PC-9 (cell line): ENCODE data around the gene CXCL6. TPM values are rescaled to one million over a fixed set of nuclear protein-coding genes. Genes with fewer than 3 reads are reported as not detected.

Source experiments
- BruUV-seq: library from RNA; stranded (reverse); fragments of 400-500 nt; replicated peaks from 2 replicates; lab custom pipeline; 2021; lab: Mats Ljungman, UMichigan
- CTCF ChIA-PET: fragments of 300-600 bp; sonication (Branson Sonifier 250); formaldehyde crosslinking; loops from one replicate; lab custom pipeline; 2022; ENCODE audit warnings: antibody characterized with exemption; lab: Charles Lee
- POLR2A ChIA-PET: fragments of 300-600 bp; sonication (Branson Sonifier 250); formaldehyde crosslinking; loops from one replicate; lab custom pipeline; 2022; ENCODE audit warnings: antibody characterized with exemption; ENCODE audit not compliant: unreplicated experiment; lab: Charles Lee
- DNase-seq, 2 experiments: peaks; one replicate each; pipeline versions ENCODE4 v3.0.0 to v3.0.0-alpha.2; 2015 to 2022; ENCODE audit warnings: mixed read lengths in 1 of 2
- H2AFZ ChIP-seq: fragments of 200-600 bp; sonication (generic); 2 replicates; pipeline ENCODE4 v1.8.1; 2017; ENCODE audit warnings: antibody characterized with exemption
- H3F3A ChIP-seq: fragments of 200-600 bp; sonication (generic); 2 replicates; pipeline ENCODE4 v1.8.1; 2017; ENCODE audit warnings: antibody characterized with exemption, mild to moderate bottlenecking, low read depth; ENCODE audit not compliant: insufficient read depth
- H3K27ac ChIP-seq: fragments of 200-600 bp; sonication (generic); 2 replicates; pipeline ENCODE4 v1.6.1; 2016; ENCODE audit warnings: mixed run types
- H3K27me3 ChIP-seq: fragments of 200-600 bp; sonication (generic); 2 replicates; pipeline ENCODE4 v1.6.1; 2016; ENCODE audit warnings: low read depth, mixed run types; ENCODE audit not compliant: insufficient read depth
- H3K36me3 ChIP-seq: fragments of 200-600 bp; sonication (generic); 2 replicates; pipeline ENCODE4 v1.6.1; 2016; ENCODE audit warnings: low read depth, mixed run types
- H3K4me1 ChIP-seq: fragments of 200-600 bp; sonication (generic); replicated peaks from 2 replicates; pipeline ENCODE4 v1.6.1; 2016; ENCODE audit warnings: mixed run types; ENCODE audit not compliant: insufficient read depth
- H3K4me2 ChIP-seq: fragments of 200-600 bp; sonication (generic); 2 replicates; pipeline ENCODE4 v1.6.1; 2017; ENCODE audit warnings: mixed run types
- H3K4me3 ChIP-seq: fragments of 200-600 bp; sonication (generic); 2 replicates; pipeline ENCODE4 v1.6.1; 2016; ENCODE audit warnings: mixed run types
- H3K79me2 ChIP-seq: fragments of 200-600 bp; sonication (generic); 2 replicates; pipeline ENCODE4 v1.6.1; 2017; ENCODE audit warnings: low read depth, mixed run types
- H3K9me2 ChIP-seq: fragments of 200-600 bp; sonication (generic); 2 replicates; pipeline ENCODE4 v1.8.1; 2017; ENCODE audit warnings: mild to moderate bottlenecking; ENCODE audit not compliant: insufficient read depth
- H3K9me3 ChIP-seq: fragments of 200-600 bp; sonication (generic); 2 replicates; pipeline ENCODE4 v1.8.1; 2016; ENCODE audit warnings: low read depth; ENCODE audit not compliant: insufficient read depth
- H4K20me1 ChIP-seq: fragments of 200-600 bp; sonication (generic); 2 replicates; pipeline ENCODE4 v1.8.1; 2017; ENCODE audit not compliant: insufficient read depth
- EZH2 ChIP-seq: fragments of 200-600 bp; sonication (generic); IDR thresholded peaks from 2 replicates; pipeline ENCODE4 v1.8.0; 2017; ENCODE audit warnings: antibody characterized with exemption, low read depth
- intact Hi-C: fragments of 100-400 bp; cut with micrococcal nuclease; formaldehyde crosslinking; loops from one replicate; pipeline ENCODE4 v1.10.0; 2022; ENCODE audit not compliant: unreplicated experiment
- total RNA-seq: library from RNA; stranded (reverse); gene quantifications from 2 replicates; pipeline ENCODE4 v1.2.3, GENCODE V29; 2021
- TF ChIP-seq, protein P1 (sequence below): fragments of 200-600 bp; sonication (generic); conservative IDR thresholded peaks from 2 replicates; pipeline ENCODE4 v1.6.1; 2017; ENCODE audit warnings: mixed run types, antibody characterized with exemption, mild to moderate bottlenecking, moderate library complexity

Gene CXCL6
- total RNA-seq, 1 experiment from 2014 or later = not detected

- ChIA-PET POLR2A (no interaction called here), CTCF (no interaction called here)
- H3F3A ChIP-seq = no peaks in the 10 kb centered on the region
- no peaks in the 10 kb centered on the region for H3K9me2 ChIP-seq
- H3K79me2 ChIP-seq = no peaks in the 10 kb centered on the region
- H2AFZ ChIP-seq = no peak overlapping the region
- H3K27ac ChIP-seq = no peak overlapping the region
- H4K20me1 ChIP-seq = no peaks in the 10 kb centered on the region
- no peaks in the 10 kb centered on the region for H3K36me3 ChIP-seq
- H3K4me2 ChIP-seq = no peak overlapping the region
- no peaks in the 10 kb centered on the region for H3K4me1 ChIP-seq
- H3K9me3 ChIP-seq = no peaks in the 10 kb centered on the region; the same call in 1 of the 2 replicates
- H3K4me3 ChIP-seq = no peak overlapping the region
- TF ChIP-seq EZH2 = no peak
- TF ChIP-seq, protein P1, sequence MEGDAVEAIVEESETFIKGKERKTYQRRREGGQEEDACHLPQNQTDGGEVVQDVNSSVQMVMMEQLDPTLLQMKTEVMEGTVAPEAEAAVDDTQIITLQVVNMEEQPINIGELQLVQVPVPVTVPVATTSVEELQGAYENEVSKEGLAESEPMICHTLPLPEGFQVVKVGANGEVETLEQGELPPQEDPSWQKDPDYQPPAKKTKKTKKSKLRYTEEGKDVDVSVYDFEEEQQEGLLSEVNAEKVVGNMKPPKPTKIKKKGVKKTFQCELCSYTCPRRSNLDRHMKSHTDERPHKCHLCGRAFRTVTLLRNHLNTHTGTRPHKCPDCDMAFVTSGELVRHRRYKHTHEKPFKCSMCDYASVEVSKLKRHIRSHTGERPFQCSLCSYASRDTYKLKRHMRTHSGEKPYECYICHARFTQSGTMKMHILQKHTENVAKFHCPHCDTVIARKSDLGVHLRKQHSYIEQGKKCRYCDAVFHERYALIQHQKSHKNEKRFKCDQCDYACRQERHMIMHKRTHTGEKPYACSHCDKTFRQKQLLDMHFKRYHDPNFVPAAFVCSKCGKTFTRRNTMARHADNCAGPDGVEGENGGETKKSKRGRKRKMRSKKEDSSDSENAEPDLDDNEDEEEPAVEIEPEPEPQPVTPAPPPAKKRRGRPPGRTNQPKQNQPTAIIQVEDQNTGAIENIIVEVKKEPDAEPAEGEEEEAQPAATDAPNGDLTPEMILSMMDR = no peak
- BruUV-seq = no TSS peak
- no peaks in the 10 kb centered on the region for H3K27me3 ChIP-seq
- DNase-seq = no peak
- intact Hi-C loops = no loop called here
Measured at GRCh38 chr4:73875401-73875800, 38.9 kb downstream of the CXCL6 start.

DNA sequence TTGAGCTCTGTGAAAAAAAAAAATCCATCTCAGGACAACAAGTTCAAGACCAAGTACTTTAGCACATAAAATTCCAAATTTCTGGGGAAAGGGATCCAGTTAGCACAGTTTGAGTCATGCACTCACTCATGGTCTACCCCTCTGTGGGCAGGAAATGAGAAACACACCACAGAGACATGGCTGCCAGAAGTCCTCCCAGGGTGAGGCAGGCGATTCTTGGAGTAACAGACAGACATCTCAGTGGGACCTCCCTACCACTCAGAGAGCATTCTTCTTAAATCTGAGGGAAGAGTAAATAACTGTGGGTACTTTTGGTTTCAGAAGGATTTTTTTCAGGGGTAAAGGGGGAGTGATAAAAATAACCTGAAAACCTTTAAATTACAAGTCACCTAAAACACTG is 46.8 kb downstream of the CXCL6 start:
- Histone ChIP-seq H3F3A (no peaks in the 10 kb centered on the region), H2AFZ (no peak overlapping the region), H3K9me3 (no peaks in the 10 kb centered on the region), H3K36me3 (no peaks in the 10 kb centered on the region), H3K27me3 (no peaks in the 10 kb centered on the region), H3K27ac (no peak overlapping the region), H3K9me2 (no peaks in the 10 kb centered on the region), H3K4me1 (no peaks in the 10 kb centered on the region), H3K79me2 (no peaks in the 10 kb centered on the region), H4K20me1 (no peaks in the 10 kb centered on the region), H3K4me2 (no peak overlapping the region), H3K4me3 (no peak overlapping the region)
- BruUV-seq = no TSS peak
- intact Hi-C loops = no loop called here
- ChIA-PET POLR2A (no interaction called here), CTCF (no interaction called here)
- DNase-seq = no peak
- TF ChIP-seq, protein P1 = no peak
- TF ChIP-seq EZH2 = no peak

DNA sequence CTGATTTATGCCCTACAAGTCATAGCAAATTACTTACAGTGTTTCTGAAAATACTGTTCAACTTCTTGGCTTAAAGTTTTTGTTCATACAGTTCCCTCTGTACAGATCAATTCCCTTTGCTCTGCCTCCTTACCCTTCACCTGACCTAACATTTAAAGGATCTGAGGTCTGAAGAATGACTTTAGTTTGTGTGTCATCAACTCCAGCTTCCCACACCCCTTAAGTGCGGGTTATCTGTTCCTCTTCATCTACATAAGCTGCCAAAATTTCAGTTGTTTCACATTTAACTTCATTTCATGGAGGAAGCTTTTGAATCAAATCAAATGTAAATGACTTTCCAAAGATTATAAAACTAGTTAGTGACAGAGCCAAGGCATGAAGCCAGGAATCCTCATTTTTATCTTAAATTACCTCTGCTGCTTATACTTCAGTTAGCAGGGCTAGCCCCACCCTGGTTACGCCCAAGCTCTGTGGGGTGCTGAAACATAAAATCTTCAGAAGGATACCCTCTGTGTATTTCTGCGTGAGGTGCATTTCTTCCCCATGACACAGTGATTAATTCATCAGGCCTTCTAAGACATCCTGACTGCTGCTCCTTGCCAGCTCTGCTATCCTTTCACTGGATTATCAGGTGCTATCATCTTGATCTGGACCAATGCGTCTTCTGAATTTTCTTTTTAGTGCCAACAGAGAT is 49.2 kb downstream of the CXCL6 start:
- no peak for TF ChIP-seq EZH2
- TF ChIP-seq, protein P1 = no peak
- DNase-seq = no peak
- Histone ChIP-seq H2AFZ (no peak overlapping the region), H3K4me1 (no peaks in the 10 kb centered on the region), H3K4me3 (no peak overlapping the region), H3K27ac (no peak overlapping the region), H3K79me2 (no peaks in the 10 kb centered on the region), H3K9me3 (no peaks in the 10 kb centered on the region), H3K27me3 (no peaks in the 10 kb centered on the region), H4K20me1 (no peaks in the 10 kb centered on the region), H3F3A (no peaks in the 10 kb centered on the region), H3K9me2 (no peaks in the 10 kb centered on the region), H3K4me2 (no peak overlapping the region), H3K36me3 (no peaks in the 10 kb centered on the region)
- ChIA-PET CTCF (no interaction called here), POLR2A (no interaction called here)
- BruUV-seq = no TSS peak
- intact Hi-C loops = no loop called here

Other genes starting within 250 kb of the CXCL6 start
- 0.40 and 0.59 TPM in 2 replicates for gene RASSF6, start 216.2 kb upstream of the CXCL6 start, total RNA-seq
- 0.35 and 0.38 TPM in 2 replicates for gene CXCL8, start 96.1 kb upstream of the CXCL6 start, total RNA-seq
- not detected in 2 replicates for gene PF4V1, start 16.6 kb downstream of the CXCL6 start, total RNA-seq
- gene CXCL1, start 32.7 kb downstream of the CXCL6 start, total RNA-seq = 0.33 TPM in 1 of 2 replicates, not detected in the other
- not detected in 2 replicates for gene PF4, start 145.3 kb downstream of the CXCL6 start, total RNA-seq
- not detected in 2 replicates for gene PPBP, start 151.5 kb downstream of the CXCL6 start, total RNA-seq
- not detected in 2 replicates for gene CXCL5, start 162.0 kb downstream of the CXCL6 start, total RNA-seq
- gene CXCL3, start 202.0 kb downstream of the CXCL6 start, total RNA-seq = not detected in 2 replicates